Endometrium (tissue), 2 donors: ENCODE measurements around the gene CCDC40.
"Not testable (repeated sequence)": the region's sequence is repeated elsewhere in the genome, so short reads cannot be mapped to it uniquely, and the experiment has no call there.

ENCODE experiments used
- FAIRE-seq: peaks from 2 replicates; lab custom pipeline; 2012; peaks lifted over from hg19 to GRCh38; lab: Jason Lieb, UNC
- donor health status: control.
- donor health status: control.

CCDC40 gene, protein sequence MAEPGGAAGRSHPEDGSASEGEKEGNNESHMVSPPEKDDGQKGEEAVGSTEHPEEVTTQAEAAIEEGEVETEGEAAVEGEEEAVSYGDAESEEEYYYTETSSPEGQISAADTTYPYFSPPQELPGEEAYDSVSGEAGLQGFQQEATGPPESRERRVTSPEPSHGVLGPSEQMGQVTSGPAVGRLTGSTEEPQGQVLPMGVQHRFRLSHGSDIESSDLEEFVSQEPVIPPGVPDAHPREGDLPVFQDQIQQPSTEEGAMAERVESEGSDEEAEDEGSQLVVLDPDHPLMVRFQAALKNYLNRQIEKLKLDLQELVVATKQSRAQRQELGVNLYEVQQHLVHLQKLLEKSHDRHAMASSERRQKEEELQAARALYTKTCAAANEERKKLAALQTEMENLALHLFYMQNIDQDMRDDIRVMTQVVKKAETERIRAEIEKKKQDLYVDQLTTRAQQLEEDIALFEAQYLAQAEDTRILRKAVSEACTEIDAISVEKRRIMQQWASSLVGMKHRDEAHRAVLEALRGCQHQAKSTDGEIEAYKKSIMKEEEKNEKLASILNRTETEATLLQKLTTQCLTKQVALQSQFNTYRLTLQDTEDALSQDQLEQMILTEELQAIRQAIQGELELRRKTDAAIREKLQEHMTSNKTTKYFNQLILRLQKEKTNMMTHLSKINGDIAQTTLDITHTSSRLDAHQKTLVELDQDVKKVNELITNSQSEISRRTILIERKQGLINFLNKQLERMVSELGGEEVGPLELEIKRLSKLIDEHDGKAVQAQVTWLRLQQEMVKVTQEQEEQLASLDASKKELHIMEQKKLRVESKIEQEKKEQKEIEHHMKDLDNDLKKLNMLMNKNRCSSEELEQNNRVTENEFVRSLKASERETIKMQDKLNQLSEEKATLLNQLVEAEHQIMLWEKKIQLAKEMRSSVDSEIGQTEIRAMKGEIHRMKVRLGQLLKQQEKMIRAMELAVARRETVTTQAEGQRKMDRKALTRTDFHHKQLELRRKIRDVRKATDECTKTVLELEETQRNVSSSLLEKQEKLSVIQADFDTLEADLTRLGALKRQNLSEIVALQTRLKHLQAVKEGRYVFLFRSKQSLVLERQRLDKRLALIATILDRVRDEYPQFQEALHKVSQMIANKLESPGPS

DNA sequence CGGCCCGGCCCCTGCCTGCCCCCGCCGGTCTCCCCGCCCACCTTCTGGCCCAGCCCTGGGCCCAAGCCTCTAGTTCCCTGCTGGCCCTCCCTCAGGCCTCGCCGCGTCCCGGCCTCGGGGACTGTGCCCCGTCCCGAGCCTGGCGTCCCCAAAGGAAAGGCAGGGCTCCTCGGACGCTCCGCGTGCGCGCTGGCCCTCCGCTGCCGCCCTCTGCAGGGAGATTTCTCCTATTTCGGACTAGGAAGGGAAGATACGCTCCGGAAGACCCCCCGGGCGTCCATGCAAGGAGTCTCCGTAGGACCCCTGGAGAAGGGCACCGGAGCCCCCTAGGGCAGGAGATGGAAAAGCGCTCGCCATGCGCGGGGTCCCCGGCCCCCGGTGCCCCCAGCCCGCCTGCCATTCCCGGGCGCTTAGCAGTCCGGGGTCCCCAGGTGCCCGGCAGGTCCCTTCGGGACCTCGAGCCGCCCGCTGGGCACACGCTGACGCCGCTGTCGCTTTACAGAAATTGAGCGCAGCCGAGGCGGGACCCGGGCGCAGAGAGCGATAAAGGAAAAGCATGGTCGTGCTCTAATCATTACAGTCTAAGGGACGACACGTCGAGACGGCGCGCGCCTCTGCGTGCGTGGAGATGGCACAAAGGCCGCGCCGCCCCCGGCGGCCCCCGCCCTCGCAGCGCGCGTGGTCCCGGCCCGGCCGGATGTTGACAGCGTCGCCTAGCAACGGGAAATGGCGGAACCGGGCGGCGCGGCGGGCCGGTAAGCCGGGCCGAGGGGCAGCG is at the start of gene CCDC40:
Gene CCDC40 (plus strand): TSS at position 706 of the 778 bp plus-strand sequence. CDS start 21 bp downstream, at position 727.
- FAIRE-seq, result no peak

DNA sequence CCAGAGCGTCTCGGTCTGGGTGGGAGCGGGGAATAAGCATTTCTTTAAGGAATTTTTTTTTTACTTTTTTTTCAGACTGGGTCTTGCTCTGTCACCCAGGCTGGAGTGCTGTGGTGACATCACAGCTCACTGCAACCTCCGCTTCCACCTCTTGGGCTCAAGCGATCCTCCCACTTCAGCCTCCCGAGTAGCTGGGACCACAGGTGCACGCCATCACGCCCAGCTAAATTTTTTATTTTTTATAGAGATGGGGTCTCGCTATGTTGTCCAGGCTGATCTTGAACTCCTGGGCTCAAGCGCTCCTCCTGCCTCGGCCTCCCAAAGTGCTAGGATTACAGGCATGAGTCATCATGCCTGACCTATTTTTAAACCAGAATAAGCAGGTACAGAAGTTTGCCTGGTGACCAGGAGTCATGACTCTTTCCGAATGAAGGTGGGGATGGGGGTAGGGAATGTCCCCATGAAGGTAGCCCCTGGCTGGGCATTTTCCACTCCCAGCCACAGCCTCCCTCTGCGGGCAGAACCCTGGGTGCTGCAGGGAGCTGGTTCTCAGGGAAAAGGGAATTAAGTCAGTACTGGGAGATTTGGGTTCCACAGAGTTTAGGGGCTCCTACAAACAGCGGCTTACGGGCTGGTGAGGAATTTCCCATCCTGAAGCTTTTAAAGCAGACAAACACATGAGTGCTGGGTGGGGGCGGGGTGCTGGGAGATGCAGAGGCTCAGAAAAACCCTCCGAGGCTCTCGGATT is 49.1 kb upstream of the CCDC40 start:
- no peak for FAIRE-seq

DNA sequence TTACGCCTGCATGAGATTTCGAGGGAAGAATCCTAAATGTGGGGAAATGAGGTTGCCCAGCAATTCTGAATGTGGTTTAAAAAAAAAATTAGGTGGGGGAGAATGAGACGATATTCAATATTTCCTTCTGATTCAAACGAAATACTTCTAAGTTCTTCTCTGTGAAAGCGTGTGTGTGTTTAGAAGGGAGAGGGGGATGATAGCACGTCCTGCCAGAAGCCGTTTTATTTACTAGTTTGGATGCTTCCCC is 48.6 kb upstream of the CCDC40 start:
- FAIRE-seq, result no peak

DNA sequence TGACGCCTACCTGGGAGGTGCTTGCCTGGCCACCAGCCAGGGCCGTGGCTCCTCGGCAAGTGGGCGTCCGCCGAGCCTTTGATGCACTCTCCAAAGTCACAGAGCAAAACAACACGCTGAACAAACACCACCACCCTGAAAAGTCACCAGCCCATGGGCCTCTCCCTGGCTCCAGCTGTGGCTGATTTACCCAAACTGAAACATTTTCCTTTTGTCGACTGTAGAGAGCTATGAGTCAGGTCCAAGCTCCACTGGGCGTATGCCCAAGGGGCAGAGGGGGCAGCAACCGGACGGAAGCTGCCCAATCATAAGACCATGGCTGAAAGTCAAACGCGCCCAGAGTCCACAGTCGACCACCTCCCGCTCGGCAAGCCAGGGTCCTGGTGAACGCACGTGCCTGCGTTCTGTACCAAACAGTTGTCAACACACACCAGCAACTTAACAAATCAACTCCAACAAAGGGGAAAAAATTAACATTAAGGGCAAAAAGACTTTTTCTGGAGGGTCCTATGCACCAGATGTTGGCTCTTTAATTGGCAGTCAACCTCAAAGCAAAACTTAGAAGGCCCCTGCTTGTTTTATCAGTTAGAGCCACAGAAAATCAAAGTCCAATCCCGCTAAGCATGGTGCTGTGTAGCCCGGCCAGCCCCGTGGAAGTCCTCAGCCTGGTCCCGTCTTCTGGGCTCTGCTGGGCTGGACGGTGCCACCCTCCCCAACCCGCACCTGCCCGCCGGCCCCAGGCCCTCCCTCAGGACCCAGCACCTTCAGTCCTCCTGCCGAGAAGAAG is 48.1 kb upstream of the CCDC40 start:
- no peak for FAIRE-seq

DNA sequence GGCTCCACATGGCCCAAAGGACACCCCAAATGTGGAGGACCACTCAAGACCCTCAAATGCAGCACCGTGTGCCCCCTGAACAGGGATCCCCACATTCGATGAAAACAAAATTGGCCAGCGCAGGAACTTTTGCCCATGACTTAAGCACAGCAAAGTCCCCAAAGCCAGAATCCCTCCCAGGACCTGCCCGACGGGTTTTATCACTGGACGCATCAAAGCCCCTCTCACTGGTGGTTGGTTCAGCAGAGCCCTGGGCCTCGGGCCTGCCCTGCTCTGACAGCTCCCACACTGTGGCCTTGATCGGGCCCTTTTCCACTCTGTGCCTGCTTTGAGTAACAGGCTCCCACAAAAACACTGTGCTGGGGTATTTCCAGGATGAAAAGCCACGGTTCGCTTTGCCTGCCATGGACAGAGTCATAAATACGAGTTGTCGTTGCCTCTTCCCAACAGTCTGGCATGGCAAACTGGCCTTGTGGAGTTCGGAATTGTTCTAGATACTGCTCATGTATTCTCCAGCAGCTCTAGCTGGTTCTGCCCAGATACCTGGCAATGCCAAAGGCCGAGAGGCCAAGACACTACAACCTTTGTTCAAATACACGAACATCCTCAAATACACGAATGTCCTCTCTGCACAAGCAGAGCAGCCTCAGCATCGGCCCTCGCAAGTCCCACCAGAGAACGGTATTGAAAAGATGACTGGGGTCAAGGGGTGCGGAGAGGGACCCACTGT is 47.2 kb upstream of the CCDC40 start:
- no peak for FAIRE-seq

DNA sequence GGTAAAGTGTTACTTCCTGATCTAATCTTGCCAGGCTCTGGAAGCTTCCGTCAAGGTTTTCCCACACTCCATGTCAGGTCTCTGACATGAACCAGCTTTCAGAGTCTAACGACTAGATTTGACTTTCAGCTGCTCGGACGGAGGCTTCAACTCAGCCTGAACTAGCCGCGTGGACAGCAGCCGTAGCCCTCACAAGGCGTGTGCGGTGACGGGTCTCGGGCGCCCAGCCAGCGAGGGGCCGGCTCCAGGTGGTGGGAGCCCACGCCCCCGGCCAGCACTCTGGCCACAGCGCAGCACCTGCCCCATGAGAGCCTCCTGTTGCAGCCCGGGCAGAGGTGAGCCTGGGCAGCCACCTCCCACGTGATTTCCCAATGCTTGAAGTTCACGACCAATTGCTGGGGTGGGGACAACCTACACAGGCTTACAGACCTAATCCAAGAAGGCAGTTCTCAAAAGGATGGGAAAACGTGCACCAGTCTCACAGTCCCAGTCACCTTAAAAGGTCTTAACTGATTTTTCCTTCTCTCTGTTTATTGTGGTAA is 46.3 kb upstream of the CCDC40 start:
- no peak for FAIRE-seq

DNA sequence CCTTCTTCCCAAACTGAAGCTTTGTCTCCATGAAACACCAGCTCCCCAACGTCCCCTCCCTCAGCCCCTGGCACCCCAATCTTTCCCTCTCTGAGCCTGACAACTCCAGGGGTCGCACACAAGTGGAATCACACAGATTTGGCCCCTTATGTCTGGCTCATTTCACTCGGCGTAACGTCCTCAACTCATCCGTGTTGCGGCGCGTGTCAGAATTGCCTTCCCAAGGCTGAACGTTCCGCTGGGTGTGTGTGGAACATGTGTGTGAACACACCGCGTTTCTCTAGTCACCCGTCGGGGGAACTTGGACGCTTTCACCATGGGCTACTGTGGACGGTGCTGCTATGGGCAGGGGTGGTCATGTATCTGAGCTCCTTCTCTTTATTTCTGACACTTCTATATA is 45.7 kb upstream of the CCDC40 start:
- FAIRE-seq, result no peak

DNA sequence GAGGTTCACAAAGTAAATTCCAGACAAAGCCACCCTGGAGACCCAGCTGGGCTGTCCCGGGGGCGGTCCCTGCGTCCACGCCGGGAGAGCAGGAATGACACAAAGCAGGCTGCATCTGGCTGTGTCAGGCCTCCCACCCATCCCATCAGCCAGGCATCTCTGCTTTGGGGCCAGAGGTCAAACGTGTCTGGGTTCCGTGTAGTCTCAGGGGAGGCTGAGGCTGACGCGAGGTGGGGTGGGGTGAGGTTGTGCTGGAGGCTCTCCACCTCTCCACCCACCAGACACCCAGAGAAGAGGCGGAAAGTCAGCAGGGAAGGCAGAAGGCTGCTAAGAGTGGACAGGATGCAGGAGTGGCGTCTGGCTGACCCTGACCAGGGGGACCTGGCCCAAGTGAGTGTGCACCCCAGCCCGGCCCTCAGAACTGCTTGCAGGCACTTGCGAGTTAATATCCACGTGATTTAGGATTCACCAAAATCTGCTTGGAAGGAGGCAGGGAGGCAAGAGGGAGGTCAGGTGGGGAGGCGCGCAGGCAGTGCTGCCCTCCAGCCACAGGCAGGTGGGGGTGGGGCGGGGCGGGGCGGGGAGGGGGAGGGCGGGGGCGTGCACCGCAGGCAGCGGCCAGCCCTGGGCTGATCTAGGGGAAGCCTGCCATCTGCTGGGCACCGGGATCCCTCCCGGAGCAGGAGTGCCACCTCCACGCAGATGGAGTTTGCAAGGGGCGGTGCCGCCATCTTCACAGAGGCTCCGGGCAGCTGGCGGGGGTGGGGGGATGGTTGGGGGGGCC is 45.1 kb upstream of the CCDC40 start:
- no peak for FAIRE-seq

DNA sequence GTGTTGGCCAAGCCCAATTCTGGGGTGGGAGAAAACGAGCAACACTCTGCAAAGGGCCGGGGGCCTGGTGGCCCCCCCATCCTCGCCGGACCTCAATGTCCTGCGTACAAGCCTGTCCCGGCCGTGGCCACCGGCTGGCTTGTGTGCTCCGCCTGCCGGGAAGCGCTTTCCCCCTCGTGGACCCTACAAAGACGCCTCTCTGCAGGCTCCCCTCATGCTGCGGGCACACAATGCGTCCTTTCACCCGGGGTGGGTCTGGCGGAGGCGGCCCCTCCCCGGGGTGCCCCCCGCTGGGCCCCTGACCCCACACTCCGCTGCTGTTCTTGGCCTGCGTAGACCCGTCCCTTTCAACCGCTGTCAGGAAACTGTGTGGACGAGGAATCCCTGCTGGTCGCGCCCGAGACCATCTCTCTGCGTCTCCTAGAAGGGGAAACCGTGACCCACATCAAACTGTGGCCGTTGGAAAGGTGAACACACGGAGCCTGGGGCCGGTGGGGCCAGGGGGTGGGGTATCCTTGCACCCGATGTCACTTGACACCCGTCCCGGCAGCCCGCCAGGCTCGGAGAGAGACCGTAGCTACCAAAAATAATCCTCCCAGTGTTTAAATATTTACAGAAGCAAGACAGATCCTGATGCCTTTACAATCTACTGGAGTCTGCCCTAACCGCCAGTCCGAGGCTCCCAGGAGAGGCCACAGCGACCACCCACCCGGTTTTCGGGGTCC is 44.4 kb upstream of the CCDC40 start:
- no peak for FAIRE-seq

DNA sequence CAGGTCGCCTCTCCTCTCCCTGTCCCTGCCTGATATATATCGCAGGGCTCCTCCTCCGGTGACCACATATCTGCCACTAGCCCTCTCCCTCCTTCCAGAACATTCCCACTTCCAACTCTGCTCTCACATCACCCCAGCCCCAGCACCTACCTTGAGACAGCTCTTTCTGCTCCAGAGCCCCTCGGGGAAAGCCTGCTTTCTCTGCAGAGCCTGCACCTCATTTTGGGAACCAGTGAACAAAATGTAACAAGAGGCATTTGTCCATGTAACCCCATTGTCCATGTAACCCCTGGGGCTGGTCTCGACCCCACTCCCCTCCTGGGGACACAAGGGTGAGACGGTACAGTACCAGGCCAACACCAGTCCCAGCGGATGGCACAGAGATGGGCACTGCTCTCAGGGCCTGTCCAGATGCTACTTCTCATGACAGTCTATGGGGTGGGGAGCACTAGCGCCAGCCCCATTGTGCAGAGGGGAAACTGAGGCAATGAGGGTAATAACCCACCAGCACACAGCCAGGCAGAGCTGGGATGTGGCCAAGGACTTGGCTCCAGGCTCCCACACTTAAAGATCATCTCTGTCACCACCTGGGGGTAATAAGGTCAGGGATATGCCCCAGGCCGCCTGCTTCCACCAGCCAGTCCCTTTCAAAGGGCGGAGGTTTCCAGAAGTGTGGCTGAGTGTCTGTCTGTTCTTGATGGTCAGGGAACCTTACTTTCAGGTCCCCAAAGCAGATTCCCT is 43.6 kb upstream of the CCDC40 start:
- no peak for FAIRE-seq

DNA sequence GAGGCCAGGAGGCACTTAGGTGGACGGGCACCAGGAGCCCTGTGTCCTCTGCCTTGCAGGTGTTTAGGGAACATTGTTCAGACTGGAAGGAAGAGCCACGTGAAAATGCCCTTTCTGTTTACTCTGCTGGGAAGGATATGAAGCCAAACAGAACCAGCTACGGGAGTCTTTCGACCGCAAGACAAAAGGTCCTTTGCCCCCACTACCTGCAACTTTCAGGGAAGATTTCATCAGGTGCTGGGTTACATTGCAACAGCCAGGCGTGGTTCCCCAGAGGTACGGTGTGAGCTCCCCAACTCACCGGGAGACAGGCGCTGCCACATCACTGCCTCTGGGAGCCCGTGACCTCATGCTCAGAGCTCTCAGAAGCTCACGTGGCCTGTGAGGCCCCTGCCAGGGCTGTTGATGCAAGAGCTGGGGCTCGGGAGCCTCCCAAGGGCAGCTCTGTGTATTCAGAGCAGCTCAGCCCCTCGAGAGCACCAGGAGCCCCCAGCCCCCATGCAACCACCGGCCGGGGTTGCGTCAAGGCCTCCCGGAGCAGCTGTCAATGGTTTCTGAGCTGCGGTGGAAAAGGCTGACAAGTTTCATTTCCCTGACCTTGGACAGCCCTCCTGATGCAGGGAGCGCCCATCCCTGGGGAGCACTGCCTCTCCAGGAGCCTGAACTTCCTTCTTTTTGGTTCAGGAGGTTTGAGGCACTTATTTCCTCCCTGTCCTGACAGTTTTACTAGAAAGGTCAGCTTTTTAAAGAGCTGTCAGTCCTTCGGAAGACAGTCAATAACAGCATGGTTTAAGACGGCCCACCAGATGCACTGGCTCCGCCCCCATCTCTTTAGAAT is 42.8 kb upstream of the CCDC40 start:
- no peak for FAIRE-seq

DNA sequence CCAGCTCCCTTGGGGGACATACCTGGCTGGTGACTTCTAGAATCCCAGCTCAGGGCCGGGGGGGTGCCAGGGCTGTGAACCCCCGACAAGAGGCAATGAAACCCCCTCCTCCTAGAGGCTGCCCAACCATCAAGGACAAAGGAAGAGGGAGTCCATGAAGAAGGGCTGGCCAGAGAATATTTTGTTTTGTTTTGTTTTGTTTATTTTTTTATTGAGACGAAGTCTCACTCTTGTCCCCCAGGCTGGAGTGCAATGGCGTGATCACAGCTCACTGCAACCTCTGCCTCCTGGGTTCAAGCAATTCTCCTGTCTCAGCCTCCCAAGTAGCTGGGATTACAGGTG is 42.2 kb upstream of the CCDC40 start:
- not testable (repeated sequence) for FAIRE-seq

DNA sequence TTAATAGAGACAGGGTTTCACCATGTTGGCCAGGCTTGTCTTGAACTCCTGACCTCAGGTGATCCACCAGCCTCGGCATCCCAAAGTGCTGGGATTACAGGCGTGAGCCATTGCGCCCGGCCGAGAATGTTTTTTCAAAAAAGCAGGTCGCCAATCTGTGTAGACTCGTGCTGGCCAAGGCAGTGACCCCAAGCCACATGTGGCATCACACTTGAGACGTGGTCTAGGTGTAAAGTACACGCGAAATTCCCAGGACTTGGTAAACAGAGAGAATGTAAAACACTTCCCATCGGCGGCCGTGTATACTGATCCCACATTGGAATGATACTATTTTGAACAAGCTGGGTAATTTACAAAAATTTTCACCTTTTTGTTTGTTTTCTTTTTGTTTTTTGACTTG is 41.8 kb upstream of the CCDC40 start:
- no peak for FAIRE-seq

DNA sequence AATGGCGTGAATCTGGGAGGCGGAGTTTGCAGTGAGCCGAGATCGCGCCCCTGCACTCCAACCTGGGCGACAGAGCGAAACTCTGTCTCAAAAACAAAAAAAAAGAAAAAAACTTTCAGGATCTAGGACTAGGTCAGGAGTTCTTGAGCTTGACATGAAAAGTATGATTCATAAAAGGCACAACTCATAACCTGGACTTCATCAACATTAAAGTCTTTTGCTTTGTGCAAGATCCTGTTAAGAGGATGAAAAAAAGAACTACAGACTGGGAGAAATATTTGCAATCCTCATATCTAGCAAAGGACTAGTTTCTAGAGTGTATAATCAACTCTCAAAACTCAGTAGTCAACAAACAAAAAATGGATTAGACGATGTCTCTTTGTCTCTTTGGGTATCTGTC is 40.7 kb upstream of the CCDC40 start:
- FAIRE-seq, result no peak

DNA sequence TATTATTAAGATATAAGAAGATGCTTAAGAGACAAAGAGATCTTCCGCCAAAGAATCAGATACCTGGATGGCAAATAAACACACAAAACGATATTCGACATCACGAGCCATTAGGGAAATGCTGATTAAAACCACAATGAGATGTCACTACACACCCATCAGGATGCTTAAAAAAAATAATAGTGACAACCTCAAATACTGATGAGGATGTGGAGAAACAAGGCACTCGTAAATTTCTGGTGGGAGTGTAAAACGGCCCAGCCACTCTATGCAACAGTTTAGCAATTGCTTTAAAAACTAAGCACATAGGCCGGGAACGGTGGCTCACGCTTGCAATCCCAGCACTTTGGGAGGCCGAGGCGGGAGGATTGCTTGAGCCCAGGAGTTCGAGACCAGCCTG is 40.2 kb upstream of the CCDC40 start:
- no peak for FAIRE-seq

DNA sequence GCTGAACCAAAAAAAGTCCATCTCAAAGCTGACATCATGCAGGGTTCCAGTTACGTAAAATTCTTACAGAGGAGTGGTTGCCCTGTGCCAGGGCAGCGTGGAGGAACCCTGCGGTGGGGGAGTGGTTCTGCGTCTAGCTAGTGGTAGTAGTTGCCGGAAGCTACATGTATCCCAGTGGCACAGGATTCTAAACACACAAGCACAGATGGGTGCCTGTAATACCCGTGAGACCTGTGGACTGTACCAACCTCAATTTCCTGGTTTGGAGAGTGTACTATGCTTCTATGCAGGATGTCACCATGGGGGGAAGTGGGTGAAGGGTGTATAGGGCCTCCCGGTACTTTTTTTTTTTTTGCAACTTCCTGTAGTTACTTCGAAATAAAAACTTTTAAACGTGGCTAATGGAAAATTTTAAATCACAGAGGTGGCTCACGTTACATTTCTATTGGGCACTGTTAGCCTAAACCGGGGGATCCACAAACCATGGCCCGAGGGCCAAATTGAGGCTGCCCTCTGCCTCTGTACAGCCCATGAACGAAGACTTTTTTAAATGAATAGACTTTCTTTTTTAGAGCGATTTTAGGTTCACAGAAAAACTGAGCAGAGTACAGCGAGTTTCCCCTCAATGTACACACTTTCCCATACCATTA is 39.3 kb upstream of the CCDC40 start:
- no peak for FAIRE-seq
